ENCODE data around the gene XYLT1. TPM values are rescaled to one million over a fixed set of nuclear protein-coding genes. Genes with fewer than 3 reads are reported as not detected.

XYLT1 gene
- total and polyA plus RNA-seq, 8 donors = 6.0 to 8.4 (median 7.3) TPM

GRCh38 chr16:17233318-17234002 lies 237.3 kb downstream of the XYLT1 start:
- ATAC-seq = no peak
- H3K27me3 ChIP-seq = no peaks in the 10 kb centered on the region
- intact Hi-C loops (cut with DNase I) = no loop called here
- H3K27ac ChIP-seq = no peak overlapping the region
- H3K9me3 ChIP-seq = no peaks in the 10 kb centered on the region
- DNase-seq = no peak
- H3K4me3 ChIP-seq = no peak overlapping the region
- peaks cover 0 to 8% of the 10 kb centered on the region in 2 donors for H3K4me1 ChIP-seq
- TF ChIP-seq CTCF (IDR thresholded peaks at IDR 0.05) = no peak
- H3K36me3 ChIP-seq = no peaks in the 10 kb centered on the region

DNA sequence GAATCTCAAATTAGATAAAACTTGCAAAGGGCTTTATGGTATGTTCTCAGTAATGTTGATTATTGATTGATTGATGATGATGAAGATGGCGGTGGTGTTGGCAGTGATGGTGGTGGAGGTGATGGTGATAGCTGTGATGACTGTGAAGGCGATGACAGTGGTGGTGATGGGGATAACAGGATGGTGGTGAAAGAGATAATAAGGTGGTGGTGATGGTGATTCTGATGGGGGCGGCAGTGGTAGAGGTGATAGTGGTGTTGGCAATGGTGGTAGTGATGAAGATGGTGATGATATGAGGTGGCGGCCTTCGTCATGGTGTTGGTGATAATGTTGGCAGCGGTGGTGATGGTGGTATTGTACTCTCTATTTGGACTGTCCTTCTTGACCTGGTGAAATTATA lies 238.3 kb downstream of the XYLT1 start:
- ATAC-seq (no peak), DNase-seq (no peak)
- H3K9me3 ChIP-seq = no peaks in the 10 kb centered on the region
- intact Hi-C loops (cut with DNase I) = no loop called here
- no peak for TF ChIP-seq CTCF (IDR thresholded peaks at IDR 0.05)
- no peaks in the 10 kb centered on the region for H3K36me3 ChIP-seq
- no peaks in the 10 kb centered on the region for H3K27me3 ChIP-seq
- no peaks in the 10 kb centered on the region for H3K4me1 ChIP-seq
- no peak overlapping the region for H3K27ac ChIP-seq
- no peak overlapping the region for H3K4me3 ChIP-seq

- no peak for DNase-seq
- no peaks in the 10 kb centered on the region for H3K9me3 ChIP-seq
- no peak overlapping the region for H3K4me3 ChIP-seq
- no peak for TF ChIP-seq CTCF (IDR thresholded peaks at IDR 0.05)
- H3K4me1 ChIP-seq = no peaks in the 10 kb centered on the region
- H3K36me3 ChIP-seq = no peaks in the 10 kb centered on the region
- no peak for ATAC-seq
- no peaks in the 10 kb centered on the region for H3K27me3 ChIP-seq
- no peak overlapping the region for H3K27ac ChIP-seq
- intact Hi-C loops (cut with DNase I) = no loop called here
Measured at GRCh38 chr16:17231972-17232371, 238.8 kb downstream of the XYLT1 start.

- no peaks in the 10 kb centered on the region for H3K4me1 ChIP-seq
- no peaks in the 10 kb centered on the region for H3K27me3 ChIP-seq
- H3K27ac ChIP-seq = no peak overlapping the region
- H3K4me3 ChIP-seq = no peak overlapping the region
- DNase-seq (no peak), ATAC-seq (no peak)
- H3K36me3 ChIP-seq = no peaks in the 10 kb centered on the region
- intact Hi-C loops (cut with DNase I) = no loop called here
- TF ChIP-seq CTCF (IDR thresholded peaks at IDR 0.05) = no peak
- no peaks in the 10 kb centered on the region for H3K9me3 ChIP-seq
Measured at GRCh38 chr16:17230932-17231581, 239.7 kb downstream of the XYLT1 start.

GRCh38 chr16:17229766-17230165 lies 241.0 kb downstream of the XYLT1 start:
- DNase-seq = no peak
- intact Hi-C loops (cut with DNase I) = loop anchor here in 1 of 2 donors (10.0 kb wide), 2 partner anchors 65 to 235 kb away; no protein-coding TSS in a partner anchor

More at GRCh38 chr16:17229766-17230165, 241.0 kb downstream of the XYLT1 start:
- ATAC-seq = no peak
- Histone ChIP-seq H3K4me1 (peaks cover 4% of the 10 kb centered on the region in 2 donors), H3K4me3 (no peak overlapping the region), H3K9me3 (no peaks in the 10 kb centered on the region), H3K27me3 (no peaks in the 10 kb centered on the region), H3K27ac (no peak overlapping the region), H3K36me3 (no peaks in the 10 kb centered on the region)
- TF ChIP-seq CTCF (IDR thresholded peaks at IDR 0.05) = no peak
